ENCODE measurements around the gene PSMA8.
"Not testable (repeated sequence)": the region's sequence is repeated elsewhere in the genome, so short reads cannot be mapped to it uniquely, and the experiment has no call there.

The PSMA8 gene

GRCh38 chr18:26175481-26175880, 41.8 kb downstream of the PSMA8 start:
- DNase-seq (ENCODE audit: low spot score) = no peak

GRCh38 chr18:26176134-26176533, 42.5 kb downstream of the PSMA8 start:
- DNase-seq (ENCODE audit: low spot score) = no peak

DNA sequence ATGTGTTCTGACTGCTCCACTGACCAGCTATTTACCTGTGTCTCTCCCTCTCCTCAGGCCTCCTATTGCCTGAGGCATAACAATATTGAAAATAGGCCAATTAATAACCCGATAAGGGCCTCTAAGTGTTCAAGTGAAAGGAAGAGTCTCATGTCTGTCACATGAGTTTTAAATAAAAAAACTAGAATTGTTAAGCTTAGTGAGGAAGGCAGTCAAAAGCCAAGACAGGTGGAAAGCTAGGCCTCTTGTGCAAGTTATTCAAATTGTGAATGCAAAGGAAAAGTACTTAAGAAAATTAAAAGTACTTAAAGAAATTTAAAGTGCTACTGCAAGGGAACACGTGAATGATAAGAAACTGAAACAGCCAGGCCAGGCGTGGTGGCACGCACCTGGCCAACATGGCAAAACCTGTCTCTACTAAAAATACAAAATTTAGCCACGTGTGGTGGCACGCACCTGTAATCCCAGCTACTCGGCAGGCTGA, 47.7 kb downstream of the PSMA8 start:
- no peak for DNase-seq (ENCODE audit: low spot score)

- DNase-seq (ENCODE audit: low spot score) = no peak
Observed at GRCh38 chr18:26183395-26184112, 49.9 kb downstream of the PSMA8 start.

DNA sequence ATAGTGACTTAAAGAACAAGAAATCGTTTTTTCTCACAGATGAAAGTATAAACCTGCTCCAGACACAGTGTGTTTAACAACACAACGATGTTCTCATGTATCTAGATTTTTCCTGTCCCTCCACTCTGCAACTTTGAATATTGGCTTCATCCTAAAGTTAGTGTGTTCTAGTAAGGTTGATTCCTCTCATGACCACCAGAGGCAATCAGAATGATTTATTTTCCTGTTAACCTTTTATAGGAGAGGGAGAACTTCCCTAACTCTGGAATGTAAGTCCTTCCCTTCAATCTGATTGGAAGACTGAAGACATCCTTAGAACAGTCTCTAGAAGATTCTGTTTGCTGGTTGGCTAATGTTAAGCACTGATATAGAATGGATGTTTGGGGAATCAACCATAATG, 51.6 kb downstream of the PSMA8 start:
- no peak for DNase-seq (ENCODE audit: low spot score)

- DNase-seq (ENCODE audit: low spot score) = peak; percentile 37
Observed at GRCh38 chr18:26190506-26190905, 56.8 kb downstream of the PSMA8 start.

DNA sequence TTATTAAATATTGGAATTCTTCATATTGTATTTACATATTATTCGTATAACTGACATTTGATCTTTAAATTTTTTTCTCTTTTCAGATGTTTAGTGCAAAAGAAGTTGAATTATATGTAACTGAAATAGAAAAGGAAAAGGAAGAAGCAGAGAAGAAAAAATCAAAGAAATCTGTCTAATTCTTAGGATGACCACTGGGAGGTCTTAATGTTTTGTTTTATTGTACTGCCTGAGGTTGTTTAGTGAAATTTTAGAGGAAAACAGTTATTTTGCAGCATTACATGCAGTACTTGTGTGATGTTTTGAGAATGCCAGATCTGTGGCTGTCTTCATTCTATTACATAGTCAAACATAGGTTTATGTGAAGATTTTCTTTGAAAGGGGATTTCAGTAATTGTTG, 58.6 kb downstream of the PSMA8 start:
- no peak for DNase-seq (ENCODE audit: low spot score)

DNA sequence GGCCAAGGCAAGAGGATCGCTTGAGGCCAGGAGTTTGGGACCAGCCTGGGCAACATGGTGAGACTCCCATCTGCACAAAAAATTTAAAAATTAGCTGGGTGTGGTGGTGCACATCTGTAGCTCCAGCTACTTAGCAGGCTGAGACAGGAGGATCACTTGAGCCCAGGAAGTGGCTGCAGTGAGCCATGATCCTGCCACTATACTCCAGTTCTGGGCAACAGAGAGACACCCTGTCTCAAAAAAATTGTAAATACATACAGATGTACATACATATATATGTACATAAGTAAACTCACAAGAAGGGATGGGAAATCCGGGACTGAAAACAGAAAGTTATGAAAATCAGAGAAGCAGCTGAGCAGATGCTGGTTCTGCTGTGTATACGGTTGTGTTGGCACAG, 62.9 kb downstream of the PSMA8 start:
- no peak for DNase-seq (ENCODE audit: low spot score)

- DNase-seq (ENCODE audit: low spot score) = not testable (repeated sequence)
Observed at GRCh38 chr18:26202001-26202400, 68.3 kb downstream of the PSMA8 start.

DNA sequence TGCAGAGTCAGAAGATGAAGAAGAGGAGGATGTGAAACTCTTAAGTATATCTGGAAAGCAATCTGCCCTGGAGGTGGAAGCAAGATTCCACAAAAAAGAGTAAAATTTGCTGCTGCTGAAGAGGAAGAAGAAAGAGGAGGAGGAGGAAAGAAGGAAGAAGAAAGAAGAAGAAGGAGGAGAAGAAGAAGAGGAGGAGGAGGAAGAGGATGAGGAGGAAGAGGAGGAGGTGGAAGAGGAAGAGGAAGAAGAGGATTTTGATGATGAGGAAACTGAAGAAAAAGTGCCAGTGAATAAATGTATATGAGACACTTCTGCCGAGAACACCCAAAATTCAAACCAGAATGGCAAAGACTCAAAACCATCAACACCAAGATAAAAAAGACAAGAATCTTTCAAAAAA, 71.6 kb downstream of the PSMA8 start:
- DNase-seq (ENCODE audit: low spot score) = no peak

- no peak for DNase-seq (ENCODE audit: low spot score)
Observed at GRCh38 chr18:26206488-26206887, 72.8 kb downstream of the PSMA8 start.

DNA sequence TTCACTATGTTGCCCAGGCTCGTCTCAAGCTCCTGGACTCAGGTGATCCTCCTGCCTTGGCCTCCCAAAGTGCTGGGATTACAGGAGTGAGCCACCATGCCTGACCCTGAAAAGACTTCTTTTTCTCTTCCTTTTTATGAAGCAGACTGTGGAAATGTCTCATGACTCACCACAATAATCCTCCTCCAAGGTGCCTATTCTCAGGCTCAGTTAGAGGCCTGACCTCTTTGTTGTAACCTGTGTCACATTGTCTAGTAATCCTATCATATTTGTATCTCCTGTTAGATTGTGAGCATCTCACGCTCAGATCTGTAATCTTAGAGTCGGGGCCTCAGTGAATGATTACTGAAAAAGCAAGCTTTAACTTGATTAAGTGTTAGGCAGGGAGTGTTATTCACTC, 74.3 kb downstream of the PSMA8 start:
- no peak for DNase-seq (ENCODE audit: low spot score)

DNA sequence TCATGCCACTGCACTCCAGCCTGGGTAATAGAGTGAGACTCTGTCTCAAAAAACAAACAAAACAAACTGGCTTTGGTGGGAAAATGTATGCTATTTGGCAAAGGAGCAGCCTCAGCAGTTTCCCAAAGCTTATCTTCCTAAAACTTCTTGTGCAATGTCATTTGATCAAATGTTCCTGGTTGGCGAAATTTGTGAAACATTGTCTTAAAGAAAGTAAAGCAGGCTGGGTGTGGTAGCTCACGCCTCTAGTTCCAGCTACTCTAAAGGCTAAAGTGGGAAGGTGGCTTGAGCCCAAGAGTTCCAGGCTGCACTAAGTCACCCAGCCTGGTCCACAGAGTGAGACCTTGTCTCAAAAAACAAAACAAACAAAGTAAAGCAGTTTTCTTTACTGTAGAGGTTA, 75.3 kb downstream of the PSMA8 start:
- no peak for DNase-seq (ENCODE audit: low spot score)

GRCh38 chr18:26210147-26210546, 76.5 kb downstream of the PSMA8 start:
- no peak for DNase-seq (ENCODE audit: low spot score)

- DNase-seq (ENCODE audit: low spot score) = peak; percentile 83
Observed at GRCh38 chr18:26215247-26215970, 81.7 kb downstream of the PSMA8 start.

GRCh38 chr18:26225022-26225693, 91.5 kb downstream of the PSMA8 start:
- no peak for DNase-seq (ENCODE audit: low spot score)

GRCh38 chr18:26225915-26226228, 92.2 kb downstream of the PSMA8 start:
- DNase-seq (ENCODE audit: low spot score) = no peak

DNA sequence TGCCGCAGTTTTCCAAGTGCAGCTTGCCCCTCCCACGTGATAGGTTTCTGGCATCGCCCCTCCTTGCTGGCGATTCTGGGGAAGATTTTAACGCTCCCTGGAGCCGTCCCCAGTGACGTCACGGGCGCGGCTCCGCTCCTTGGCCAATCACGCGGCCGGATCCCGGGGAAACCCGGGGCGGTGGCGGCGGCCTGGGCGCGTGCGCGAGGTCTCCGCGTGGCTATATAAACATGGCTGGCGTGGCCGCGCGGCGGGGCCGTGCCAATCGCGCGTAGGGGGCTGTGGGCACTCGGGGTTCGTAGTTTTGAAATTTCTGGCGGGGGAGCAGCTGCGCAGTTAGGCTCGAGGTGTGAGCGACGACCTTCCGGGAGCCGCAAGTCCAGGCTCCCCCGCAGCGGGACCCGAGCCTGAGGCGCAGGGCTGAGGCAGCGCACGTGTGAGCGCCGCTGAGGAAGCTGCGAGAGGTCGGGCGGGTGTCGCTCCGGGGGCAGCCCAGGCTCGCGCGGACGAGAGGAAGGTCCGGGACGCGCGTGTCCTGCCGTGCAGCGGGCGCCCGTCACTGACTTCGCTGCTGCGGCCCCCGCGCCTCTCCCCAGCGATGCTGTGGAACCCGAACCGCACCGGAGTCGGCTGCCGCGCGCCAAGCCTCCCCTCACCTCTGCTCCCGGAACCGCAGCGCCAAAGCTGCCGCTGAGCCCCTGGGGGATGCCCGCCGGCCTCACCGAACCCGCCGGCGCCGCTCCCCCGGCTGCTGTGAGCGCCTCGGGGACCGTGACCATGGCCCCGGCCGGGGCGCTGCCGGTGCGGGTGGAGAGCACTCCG, 92.8 kb downstream of the PSMA8 start, which contains the start of gene TAF4B:
Gene TAF4B, plus strand, starts transcription at position 217 of the 822 bp plus-strand sequence. Its CDS starts 489 bp downstream, at position 706.
- DNase-seq (ENCODE audit: low spot score) = peak; percentile 95

DNA sequence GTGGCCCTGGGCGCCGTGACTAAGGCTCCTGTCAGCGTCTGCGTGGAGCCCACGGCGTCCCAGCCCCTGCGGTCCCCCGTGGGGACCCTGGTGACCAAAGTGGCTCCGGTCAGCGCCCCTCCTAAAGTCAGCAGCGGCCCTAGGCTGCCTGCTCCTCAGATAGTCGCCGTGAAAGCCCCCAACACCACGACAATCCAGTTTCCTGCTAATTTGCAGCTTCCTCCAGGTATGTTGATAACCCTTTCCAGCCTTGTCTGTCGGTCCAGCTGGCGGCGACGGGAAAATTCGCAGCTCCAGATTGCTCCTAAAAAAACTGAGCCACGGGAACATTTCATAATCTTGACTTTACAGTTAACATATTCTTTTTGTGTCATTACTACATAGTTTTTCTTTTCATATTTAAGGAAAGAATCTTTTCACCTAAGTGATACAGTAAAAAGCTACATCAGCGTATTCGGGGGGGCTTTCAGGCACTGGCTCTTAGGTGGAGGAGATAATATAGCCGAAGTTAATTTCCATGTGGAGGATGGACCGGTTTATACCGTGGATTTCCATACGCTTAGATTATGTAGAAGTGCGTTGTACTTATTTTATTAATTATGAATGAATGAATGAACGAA, 93.5 kb downstream of the PSMA8 start:
- DNase-seq (ENCODE audit: low spot score) = no peak

DNA sequence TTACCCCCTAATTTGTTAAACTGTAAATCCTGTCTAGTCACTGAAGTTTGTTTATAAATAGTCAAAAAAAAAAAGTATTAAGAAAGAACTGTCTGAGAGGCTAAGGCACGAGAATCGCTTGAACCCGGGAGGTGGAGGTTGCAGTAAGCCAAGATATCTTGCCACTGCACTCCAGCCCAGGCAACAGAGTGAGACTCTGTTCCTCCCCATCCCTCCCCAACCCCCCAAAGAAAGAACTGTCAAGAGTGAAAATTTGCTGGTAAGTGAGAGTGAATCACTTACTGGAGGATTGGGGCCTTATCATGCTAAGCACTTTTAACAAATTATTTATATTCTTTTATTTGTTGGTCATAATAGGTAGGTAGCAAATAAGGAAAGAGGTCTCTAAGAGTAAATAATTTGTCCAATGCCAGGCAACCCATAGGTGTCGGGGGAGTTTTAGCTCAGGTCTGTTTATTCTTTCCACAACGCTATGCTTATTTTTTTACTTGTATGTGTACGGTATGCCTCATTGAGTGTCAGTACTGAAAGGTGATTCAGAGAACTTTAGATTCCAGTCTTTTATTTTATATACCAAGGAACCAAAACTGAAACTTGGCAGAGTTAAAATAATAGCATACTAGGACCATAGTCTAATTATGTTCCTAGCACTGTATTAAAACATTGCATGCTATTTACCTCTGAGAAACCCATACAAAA, 95.0 kb downstream of the PSMA8 start:
- DNase-seq (ENCODE audit: low spot score) = no peak

- no peak for DNase-seq (ENCODE audit: low spot score)
Observed at GRCh38 chr18:26230497-26230896, 96.8 kb downstream of the PSMA8 start.

Data from activated CD4-positive, alpha-beta T cell treated with anti-CD3 and anti-CD28 coated beads, Interleukin-2, Interleukin-4, amounts not matched to agents 100 ng/mL and 50 ng/mL, durations not matched to agents 16 hours and 8 hours (primary cell).